SK-N-DZ (cell line): ENCODE results near the gene SCYGR8.

Source experiments
- small RNA-seq, 2 experiments: library from RNA; depleted of rRNA; stranded (forward); fragments of <200 nt; gene quantifications; one replicate each; pipeline ENCODE3, GENCODE V24; 2014

Gene SCYGR8

Small RNA genes within 50 kb of the gene (small RNA-seq; reads per million reads assigned to genes)
- 0.03 to 0.18 reads per million in 2 experiments for gene RNA5SP121
- 0 reads per million in 2 experiments for gene SNRPGP8
